ENCODE measurements around the gene MARF1.

DNA sequence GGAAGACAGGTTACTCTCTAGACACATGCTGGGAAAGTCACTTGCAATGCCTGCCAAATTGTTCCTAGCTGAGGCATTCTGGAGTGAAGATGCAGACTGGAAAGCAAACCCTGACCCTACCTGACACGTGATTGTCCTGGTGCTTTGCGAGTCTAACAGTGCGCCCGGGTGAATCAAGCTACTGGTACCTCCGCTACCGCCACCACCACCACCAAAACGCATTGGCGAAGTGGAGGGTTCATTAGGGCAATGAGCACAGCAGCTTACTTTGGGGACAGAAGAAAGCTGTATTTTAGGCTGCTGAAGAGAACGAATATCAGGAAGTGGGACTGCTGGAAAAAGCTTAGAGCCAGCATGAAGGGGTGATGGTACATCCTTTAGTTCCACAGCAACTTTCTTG, 7.0 kb downstream of the MARF1 start:
- TF ChIP-seq, protein P1, sequence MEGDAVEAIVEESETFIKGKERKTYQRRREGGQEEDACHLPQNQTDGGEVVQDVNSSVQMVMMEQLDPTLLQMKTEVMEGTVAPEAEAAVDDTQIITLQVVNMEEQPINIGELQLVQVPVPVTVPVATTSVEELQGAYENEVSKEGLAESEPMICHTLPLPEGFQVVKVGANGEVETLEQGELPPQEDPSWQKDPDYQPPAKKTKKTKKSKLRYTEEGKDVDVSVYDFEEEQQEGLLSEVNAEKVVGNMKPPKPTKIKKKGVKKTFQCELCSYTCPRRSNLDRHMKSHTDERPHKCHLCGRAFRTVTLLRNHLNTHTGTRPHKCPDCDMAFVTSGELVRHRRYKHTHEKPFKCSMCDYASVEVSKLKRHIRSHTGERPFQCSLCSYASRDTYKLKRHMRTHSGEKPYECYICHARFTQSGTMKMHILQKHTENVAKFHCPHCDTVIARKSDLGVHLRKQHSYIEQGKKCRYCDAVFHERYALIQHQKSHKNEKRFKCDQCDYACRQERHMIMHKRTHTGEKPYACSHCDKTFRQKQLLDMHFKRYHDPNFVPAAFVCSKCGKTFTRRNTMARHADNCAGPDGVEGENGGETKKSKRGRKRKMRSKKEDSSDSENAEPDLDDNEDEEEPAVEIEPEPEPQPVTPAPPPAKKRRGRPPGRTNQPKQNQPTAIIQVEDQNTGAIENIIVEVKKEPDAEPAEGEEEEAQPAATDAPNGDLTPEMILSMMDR (IDR thresholded peaks at IDR 0.05; ENCODE audit: control extremely low read depth in 1 of 3, insufficient read depth in 1 of 3, low read depth in 1 of 3, low read length in 3 of 3), result no peak
- TF ChIP-seq POLR2A (IDR thresholded peaks at IDR 0.05; ENCODE audit: control extremely low read depth in 1 of 2, low read depth in 2 of 2, low read length in 2 of 2), result no peak
- no peak for TF ChIP-seq RAD21 (IDR thresholded peaks at IDR 0.05 in 1 of 2, conservative IDR thresholded peaks at IDR 0.05 in 1 of 2; ENCODE audit: low read depth in 2 of 2, low read length in 2 of 2)
- no peak for TF ChIP-seq CHD2 (IDR thresholded peaks at IDR 0.05; ENCODE audit: low read length)
- no peak for TF ChIP-seq EP300 (IDR thresholded peaks at IDR 0.05; ENCODE audit: borderline replicate concordance in 1 of 2, low read depth in 2 of 2, low read length in 2 of 2)
- TF ChIP-seq, protein P2, sequence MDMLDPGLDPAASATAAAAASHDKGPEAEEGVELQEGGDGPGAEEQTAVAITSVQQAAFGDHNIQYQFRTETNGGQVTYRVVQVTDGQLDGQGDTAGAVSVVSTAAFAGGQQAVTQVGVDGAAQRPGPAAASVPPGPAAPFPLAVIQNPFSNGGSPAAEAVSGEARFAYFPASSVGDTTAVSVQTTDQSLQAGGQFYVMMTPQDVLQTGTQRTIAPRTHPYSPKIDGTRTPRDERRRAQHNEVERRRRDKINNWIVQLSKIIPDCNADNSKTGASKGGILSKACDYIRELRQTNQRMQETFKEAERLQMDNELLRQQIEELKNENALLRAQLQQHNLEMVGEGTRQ (IDR thresholded peaks at IDR 0.05; ENCODE audit: low read length), result no peak
- TF ChIP-seq EZH2 (IDR thresholded peaks at IDR 0.05; ENCODE audit: low read depth, low read length, severe bottlenecking), result no peak
- TF ChIP-seq GABPA (IDR thresholded peaks at IDR 0.05; ENCODE audit: borderline replicate concordance, insufficient read depth, low read length), result no peak
- TF ChIP-seq JUN (IDR thresholded peaks at IDR 0.05; ENCODE audit: low read depth, low read length), result no peak
- TF ChIP-seq RBBP5 (IDR thresholded peaks at IDR 0.05; ENCODE audit: borderline replicate concordance, low read depth, low read length), result no peak
- TF ChIP-seq SP1 (IDR thresholded peaks at IDR 0.05; ENCODE audit: low read depth, low read length), result no peak
- TF ChIP-seq TCF12 (IDR thresholded peaks at IDR 0.05; ENCODE audit: low read depth, low read length), result no peak
- TF ChIP-seq JUND (IDR thresholded peaks at IDR 0.05; ENCODE audit: low read length), result no peak

All from H1 (cell line).